Parathyroid adenoma (tissue), 2 donors: ENCODE measurements around the gene LRRC32.

Source experiments
- H2AFZ ChIP-seq: fragments of 300-600 bp; sonication (generic); one replicate; pipeline ENCODE4 v1.7.0; 2017; ENCODE audit warnings: antibody characterized with exemption, mild to moderate bottlenecking
- H3K27ac ChIP-seq: fragments of 300-600 bp; sonication (generic); one replicate; pipeline ENCODE4 v1.7.0; 2017
- H3K27me3 ChIP-seq: fragments of 300-600 bp; sonication (generic); one replicate; pipeline ENCODE4 v1.7.0; 2017; ENCODE audit warnings: low read length; ENCODE audit not compliant: control insufficient read depth, insufficient read depth
- H3K36me3 ChIP-seq: fragments of 300-600 bp; sonication (generic); one replicate; pipeline ENCODE4 v1.7.0; 2017; ENCODE audit warnings: low read length; ENCODE audit not compliant: control insufficient read depth, insufficient read depth
- H3K4me1 ChIP-seq: fragments of 300-600 bp; sonication (generic); one replicate; pipeline ENCODE4 v1.7.0; 2017; ENCODE audit warnings: control low read depth
- H3K4me2 ChIP-seq: fragments of 300-600 bp; sonication (generic); one replicate; pipeline ENCODE4 v1.7.0; 2017; ENCODE audit warnings: low read length
- H3K4me3 ChIP-seq: fragments of 300-600 bp; sonication (generic); one replicate; pipeline ENCODE4 v1.7.0; 2017; ENCODE audit warnings: low read depth, low read length
- H3K79me2 ChIP-seq: fragments of 300-600 bp; sonication (generic); one replicate; pipeline ENCODE4 v1.7.0; 2017; ENCODE audit warnings: control low read depth
- H3K9ac ChIP-seq: fragments of 300-600 bp; sonication (generic); one replicate; pipeline ENCODE4 v1.7.0; 2017; ENCODE audit warnings: mild to moderate bottlenecking
- H3K9me3 ChIP-seq: fragments of 300-600 bp; sonication (generic); one replicate; pipeline ENCODE4 v1.7.0; 2017; ENCODE audit warnings: low read length; ENCODE audit not compliant: control insufficient read depth
- CTCF ChIP-seq: fragments of 300-600 bp; sonication (generic); IDR thresholded peaks from one replicate; pipeline ENCODE4 v1.7.0; 2017; ENCODE audit warnings: antibody characterized with exemption, mild to moderate bottlenecking
- donor health status: primary hyperparathyroidism.

The LRRC32 gene

GRCh38 chr11:76691655-76692054 is 21.1 kb upstream of the LRRC32 start:
- Histone ChIP-seq H2AFZ (no peak overlapping the region), H3K9me3 (no peaks in the 10 kb centered on the region), H3K27me3 (no peaks in the 10 kb centered on the region), H3K79me2 (no peaks in the 10 kb centered on the region), H3K9ac (no peak overlapping the region), H3K27ac (no peak overlapping the region), H3K4me1 (no peaks in the 10 kb centered on the region), H3K4me2 (no peak overlapping the region), H3K4me3 (no peak overlapping the region), H3K36me3 (no peaks in the 10 kb centered on the region)
- no peak for TF ChIP-seq CTCF

GRCh38 chr11:76690736-76691135 is 20.2 kb upstream of the LRRC32 start:
- no peaks in the 10 kb centered on the region for H3K4me1 ChIP-seq
- no peak overlapping the region for H3K4me2 ChIP-seq
- H3K9me3 ChIP-seq, result no peaks in the 10 kb centered on the region
- no peak overlapping the region for H3K27ac ChIP-seq
- H3K27me3 ChIP-seq, result no peaks in the 10 kb centered on the region
- H3K4me3 ChIP-seq, result no peak overlapping the region
- TF ChIP-seq CTCF, result no peak
- no peaks in the 10 kb centered on the region for H3K79me2 ChIP-seq
- H3K9ac ChIP-seq, result no peak overlapping the region
- H3K36me3 ChIP-seq, result no peaks in the 10 kb centered on the region
- no peak overlapping the region for H2AFZ ChIP-seq

GRCh38 chr11:76689313-76690260 is 19.0 kb upstream of the LRRC32 start:
- Histone ChIP-seq H3K4me2 (no peak overlapping the region), H3K36me3 (no peaks in the 10 kb centered on the region), H3K9me3 (no peaks in the 10 kb centered on the region), H3K4me1 (no peaks in the 10 kb centered on the region), H3K9ac (no peak overlapping the region), H3K79me2 (no peaks in the 10 kb centered on the region), H3K4me3 (no peak overlapping the region), H3K27me3 (no peaks in the 10 kb centered on the region), H3K27ac (no peak overlapping the region), H2AFZ (no peak overlapping the region)
- TF ChIP-seq CTCF, result no peak

GRCh38 chr11:76688146-76688545 is 17.6 kb upstream of the LRRC32 start:
- TF ChIP-seq CTCF, result no peak
- Histone ChIP-seq H3K4me1 (no peaks in the 10 kb centered on the region), H3K4me3 (no peak overlapping the region), H3K9me3 (no peaks in the 10 kb centered on the region), H2AFZ (no peak overlapping the region), H3K9ac (no peak overlapping the region), H3K4me2 (no peak overlapping the region), H3K27ac (no peak overlapping the region), H3K79me2 (no peaks in the 10 kb centered on the region), H3K27me3 (no peaks in the 10 kb centered on the region), H3K36me3 (no peaks in the 10 kb centered on the region)
